Colonic mucosa (tissue), 4 donors: ENCODE measurements around the gene IP6K1. TPM values are rescaled to one million over a fixed set of nuclear protein-coding genes. Genes with fewer than 3 reads are reported as not detected.

ENCODE experiments used
- DNase-seq: peaks from one replicate; pipeline ENCODE4 v3.0.0-alpha.2; 2020
- H3K27ac ChIP-seq: fragments of 200-600 bp; one replicate; pipeline ENCODE4 v1.8.0; 2021
- H3K27me3 ChIP-seq: fragments of 200-600 bp; one replicate; pipeline ENCODE4 v1.8.0; 2021
- H3K36me3 ChIP-seq: fragments of 200-600 bp; one replicate; pipeline ENCODE4 v1.8.0; 2021
- H3K4me1 ChIP-seq: fragments of 200-600 bp; one replicate; pipeline ENCODE4 v1.8.0; 2021; ENCODE audit warnings: mild to moderate bottlenecking
- H3K4me3 ChIP-seq: fragments of 200-600 bp; one replicate; pipeline ENCODE4 v1.8.0; 2021
- H3K9ac ChIP-seq, 2 donors: one replicate each; pipeline ENCODE4 v1.7.0; 2013; ENCODE audit warnings: control low read depth in 2 of 2, low read depth in 2 of 2, low read length in 2 of 2
- H3K9me3 ChIP-seq: fragments of 200-600 bp; one replicate; pipeline ENCODE4 v1.8.0; 2021
- CTCF ChIP-seq: fragments of 200-600 bp; IDR thresholded peaks from one replicate; pipeline ENCODE4 v1.8.0; 2022; ENCODE audit warnings: antibody characterized with exemption, mild to moderate bottlenecking
- intact Hi-C: fragments of 100-400 bp; cut with DNase I; formaldehyde crosslinking; loops from one replicate; pipeline ENCODE4 v1.14.1; 2022
- total RNA-seq, 2 donors: library from RNA; stranded (reverse); fragmentation: NEBNext Ultra II Directional in 1 of 2; extraction: Animal tissue kit (Norgen Biotek cat#: 25700) in 1 of 2; gene quantifications; one replicate each; pipeline ENCODE4 v1.2.1, GENCODE V29; 2021
- donor health status: healthy.
- donor health status: DM: no; HTN: no; CAD: no.
- donor health status: DM: no; HTN: no; CAD: no.

The IP6K1 gene
- total RNA-seq, 2 donors from 2014 or later, result 26.8 to 33.7 TPM

DNA sequence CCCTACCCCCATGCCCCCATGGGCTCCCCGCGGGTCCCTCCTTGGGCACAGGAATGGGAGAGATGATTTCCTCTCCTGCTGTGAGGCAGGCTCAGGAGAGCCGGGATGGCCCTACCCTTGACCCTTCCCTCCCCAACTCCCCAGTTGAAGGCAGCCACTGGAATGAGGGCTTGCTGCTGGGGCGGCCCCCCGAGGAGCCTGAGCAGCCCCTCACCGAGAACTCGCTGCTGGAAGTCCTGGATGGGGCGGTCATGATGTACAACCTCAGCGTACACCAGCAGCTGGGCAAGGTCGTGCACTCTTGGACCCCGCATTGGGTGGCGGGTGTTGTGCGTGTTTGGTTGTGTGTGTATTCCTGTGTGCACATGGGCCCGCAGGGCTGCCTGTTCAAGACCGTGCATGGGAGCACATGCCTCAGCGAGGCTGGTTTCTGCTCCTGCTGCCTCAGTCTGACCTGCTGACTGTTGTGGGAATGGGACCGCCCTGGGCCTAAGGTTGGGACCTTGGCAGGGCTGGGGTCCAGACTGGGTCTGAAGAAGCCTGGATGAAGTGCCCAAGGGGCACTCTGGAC, 80.9 kb downstream of the IP6K1 start:
- TF ChIP-seq CTCF, result no peak
- Histone ChIP-seq H3K36me3 (no peaks in the 10 kb centered on the region), H3K27me3 (no peaks in the 10 kb centered on the region), H3K27ac (no peak overlapping the region), H3K9me3 (no peaks in the 10 kb centered on the region), H3K9ac (no peak overlapping the region), H3K4me3 (no peak overlapping the region), H3K4me1 (no peaks in the 10 kb centered on the region)
- DNase-seq, result no peak
- intact Hi-C loops, result loop anchor here (10.0 kb wide), 1 partner anchor 199 kb away; the partner anchor contains the start of gene MST1R

GRCh38 chr3:49704629-49705028, 81.7 kb downstream of the IP6K1 start:
- intact Hi-C loops, result loop anchor here (10.0 kb wide), 1 partner anchor 200 kb away; the partner anchor contains the start of gene MST1R
- no peak for TF ChIP-seq CTCF
- H3K9ac ChIP-seq, result no peak overlapping the region
- H3K9me3 ChIP-seq, result no peaks in the 10 kb centered on the region
- H3K27me3 ChIP-seq, result no peaks in the 10 kb centered on the region
- no peak overlapping the region for H3K4me3 ChIP-seq
- H3K27ac ChIP-seq, result no peak overlapping the region
- no peaks in the 10 kb centered on the region for H3K36me3 ChIP-seq
- no peak for DNase-seq
- no peaks in the 10 kb centered on the region for H3K4me1 ChIP-seq

- H3K9ac ChIP-seq, result no peak overlapping the region
- no peak for DNase-seq
- intact Hi-C loops, result loop anchor here (2.0 to 10.0 kb wide), 2 partner anchors 135 to 201 kb away; partner anchors contain the start of gene MST1R
- H3K4me3 ChIP-seq, result no peak overlapping the region
- no peaks in the 10 kb centered on the region for H3K9me3 ChIP-seq
- no peaks in the 10 kb centered on the region for H3K36me3 ChIP-seq
- TF ChIP-seq CTCF, result no peak
- no peaks in the 10 kb centered on the region for H3K4me1 ChIP-seq
- no peak overlapping the region for H3K27ac ChIP-seq
- no peaks in the 10 kb centered on the region for H3K27me3 ChIP-seq
Measured at GRCh38 chr3:49703956-49704355, 82.4 kb downstream of the IP6K1 start.

DNA sequence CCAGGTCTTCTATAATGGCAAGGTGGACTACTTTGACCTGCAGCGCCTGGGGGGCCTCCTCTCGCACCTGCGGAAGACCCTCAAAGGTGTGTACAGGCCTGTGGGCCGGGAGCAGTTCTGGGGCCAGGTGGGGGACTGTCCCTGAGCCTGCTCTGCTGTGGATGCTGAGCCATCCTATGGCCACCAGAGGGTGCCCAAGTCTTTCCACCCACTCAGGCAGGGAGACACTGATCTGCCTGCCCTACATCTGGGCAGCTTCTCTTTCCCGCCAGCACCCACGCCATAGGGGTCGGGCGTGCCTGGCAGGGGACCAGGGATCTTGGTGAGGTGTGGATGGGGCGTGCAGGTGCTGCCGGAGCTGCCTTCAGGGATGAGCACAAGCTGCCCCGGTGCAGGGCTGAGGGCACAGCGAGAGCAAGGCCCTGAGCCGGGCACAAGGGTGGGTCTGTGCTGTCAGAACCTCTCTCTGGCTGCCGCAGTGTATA, 82.9 kb downstream of the IP6K1 start:
- DNase-seq, result peak; percentile 65
- intact Hi-C loops, result loop anchor here (2.0 to 10.0 kb wide), 2 partner anchors 135 to 201 kb away; partner anchors contain the start of gene MST1R
- H3K27ac ChIP-seq, result no peak overlapping the region
- no peaks in the 10 kb centered on the region for H3K36me3 ChIP-seq
- no peaks in the 10 kb centered on the region for H3K27me3 ChIP-seq
- H3K4me3 ChIP-seq, result no peak overlapping the region
- no peaks in the 10 kb centered on the region for H3K9me3 ChIP-seq
- TF ChIP-seq CTCF, result peak; percentile 88
- H3K4me1 ChIP-seq, result no peaks in the 10 kb centered on the region
- no peak overlapping the region for H3K9ac ChIP-seq

DNA sequence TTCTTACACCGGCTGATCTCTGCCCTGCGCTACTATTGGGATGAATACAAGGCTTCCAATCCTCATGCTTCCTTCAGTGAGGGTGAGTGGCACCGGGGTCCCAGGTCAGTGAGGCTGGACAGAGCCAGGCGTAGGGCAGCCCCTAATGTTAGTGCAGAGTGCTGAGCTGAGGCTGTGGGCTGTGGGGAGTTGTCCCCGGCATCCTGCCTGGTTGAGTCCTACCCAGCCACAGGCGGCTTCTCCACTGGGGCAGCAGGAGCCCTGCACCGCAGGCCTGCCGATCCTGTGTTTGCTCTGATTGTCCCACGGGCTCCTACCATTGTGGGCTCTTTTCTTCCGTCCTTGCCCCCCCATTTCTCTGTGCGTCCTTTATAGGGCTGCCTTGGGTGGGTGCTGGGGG, 83.7 kb downstream of the IP6K1 start:
- no peak overlapping the region for H3K9ac ChIP-seq
- no peak overlapping the region for H3K4me3 ChIP-seq
- DNase-seq, result no peak
- intact Hi-C loops, result loop anchor here (2.0 to 10.0 kb wide), 2 partner anchors 136 to 202 kb away; partner anchors contain the start of gene MST1R
- H3K27me3 ChIP-seq, result no peaks in the 10 kb centered on the region
- TF ChIP-seq CTCF, result no peak
- no peaks in the 10 kb centered on the region for H3K4me1 ChIP-seq
- H3K9me3 ChIP-seq, result no peaks in the 10 kb centered on the region
- peaks cover 5% of the 10 kb centered on the region for H3K36me3 ChIP-seq
- no peak overlapping the region for H3K27ac ChIP-seq
